ENCODE measurements around the gene ZNF69. TPM values are rescaled to one million over a fixed set of nuclear protein-coding genes. Genes with fewer than 3 reads are reported as not detected.
"Not testable (repeated sequence)": the region's sequence is repeated elsewhere in the genome, so short reads cannot be mapped to it uniquely, and the experiment has no call there.

Gene ZNF69
- total RNA-seq, 1 experiment from 2014 or later: 10.3 TPM

GRCh38 chr19:11902228-11902627 lies 14.6 kb downstream of the ZNF69 start:
- TF ChIP-seq CTCF (IDR thresholded peaks at IDR 0.05; ENCODE audit: unreplicated experiment): no peak
- CTCF ChIA-PET: no interaction called here
- no peak for DNase-seq
- no peaks in the 10 kb centered on the region for H3K27me3 Mint-ChIP-seq (ENCODE audit: unreplicated experiment)
- no TSS peak for BruUV-seq (replicated peaks)
- no peaks in the 10 kb centered on the region for H3K36me3 Mint-ChIP-seq (ENCODE audit: insufficient read depth, unreplicated experiment)
- intact Hi-C loops (cut with micrococcal nuclease; ENCODE audit: unreplicated experiment): no loop called here
- H3K4me1 Mint-ChIP-seq (ENCODE audit: low read depth, unreplicated experiment): no peaks in the 10 kb centered on the region
- peaks cover 9% of the 10 kb centered on the region for H3K9me3 Mint-ChIP-seq (ENCODE audit: low read depth, unreplicated experiment)
- no peak overlapping the region for H3K27ac Mint-ChIP-seq (ENCODE audit: unreplicated experiment)
- H3K4me3 Mint-ChIP-seq (ENCODE audit: low read depth, unreplicated experiment): no peak overlapping the region

- no peak overlapping the region for H3K27ac Mint-ChIP-seq (ENCODE audit: unreplicated experiment)
- CTCF ChIA-PET: no interaction called here
- DNase-seq: no peak
- no peaks in the 10 kb centered on the region for H3K27me3 Mint-ChIP-seq (ENCODE audit: unreplicated experiment)
- TF ChIP-seq CTCF (IDR thresholded peaks at IDR 0.05; ENCODE audit: unreplicated experiment): no peak
- BruUV-seq (replicated peaks): no TSS peak
- peaks cover 11% of the 10 kb centered on the region for H3K9me3 Mint-ChIP-seq (ENCODE audit: low read depth, unreplicated experiment)
- no peaks in the 10 kb centered on the region for H3K4me1 Mint-ChIP-seq (ENCODE audit: low read depth, unreplicated experiment)
- intact Hi-C loops (cut with micrococcal nuclease; ENCODE audit: unreplicated experiment): no loop called here
- H3K4me3 Mint-ChIP-seq (ENCODE audit: low read depth, unreplicated experiment): no peak overlapping the region
- H3K36me3 Mint-ChIP-seq (ENCODE audit: insufficient read depth, unreplicated experiment): peaks cover 4% of the 10 kb centered on the region
Observed at GRCh38 chr19:11905928-11906327, 18.3 kb downstream of the ZNF69 start.

- H3K9me3 Mint-ChIP-seq (ENCODE audit: low read depth, unreplicated experiment); CTCF ChIA-PET; BruUV-seq (replicated peaks); H3K27me3 Mint-ChIP-seq (ENCODE audit: unreplicated experiment); H3K4me1 Mint-ChIP-seq (ENCODE audit: low read depth, unreplicated experiment); H3K4me3 Mint-ChIP-seq (ENCODE audit: low read depth, unreplicated experiment); H3K36me3 Mint-ChIP-seq (ENCODE audit: insufficient read depth, unreplicated experiment); DNase-seq; intact Hi-C loops (cut with micrococcal nuclease; ENCODE audit: unreplicated experiment); H3K27ac Mint-ChIP-seq (ENCODE audit: unreplicated experiment): not testable (repeated sequence)
Observed at GRCh38 chr19:11911937-11912336, 24.4 kb downstream of the ZNF69 start.

GRCh38 chr19:11914417-11915051 lies 27.0 kb downstream of the ZNF69 start:
- intact Hi-C loops (cut with micrococcal nuclease; ENCODE audit: unreplicated experiment); H3K4me1 Mint-ChIP-seq (ENCODE audit: low read depth, unreplicated experiment); H3K9me3 Mint-ChIP-seq (ENCODE audit: low read depth, unreplicated experiment); CTCF ChIA-PET; H3K27ac Mint-ChIP-seq (ENCODE audit: unreplicated experiment); DNase-seq; H3K4me3 Mint-ChIP-seq (ENCODE audit: low read depth, unreplicated experiment); H3K36me3 Mint-ChIP-seq (ENCODE audit: insufficient read depth, unreplicated experiment); H3K27me3 Mint-ChIP-seq (ENCODE audit: unreplicated experiment); BruUV-seq (replicated peaks): not testable (repeated sequence)

- CTCF ChIA-PET: interaction anchor here (0.7 kb wide), 1 partner anchor 42 kb away, joined by 3 read pairs; no protein-coding TSS in a partner anchor
- H3K27ac Mint-ChIP-seq (ENCODE audit: unreplicated experiment): no peak overlapping the region
- intact Hi-C loops (cut with micrococcal nuclease; ENCODE audit: unreplicated experiment): loop anchor here (10.0 kb wide), 1 partner anchor 107 kb away; the partner anchor contains the start of gene ZNF440
- DNase-seq: no peak
- H3K36me3 Mint-ChIP-seq (ENCODE audit: insufficient read depth, unreplicated experiment): peaks cover 37% of the 10 kb centered on the region
- BruUV-seq (replicated peaks): no TSS peak
- no peaks in the 10 kb centered on the region for H3K27me3 Mint-ChIP-seq (ENCODE audit: unreplicated experiment)
- H3K9me3 Mint-ChIP-seq (ENCODE audit: low read depth, unreplicated experiment): peaks cover 6% of the 10 kb centered on the region
- no peak overlapping the region for H3K4me3 Mint-ChIP-seq (ENCODE audit: low read depth, unreplicated experiment)
- TF ChIP-seq CTCF (IDR thresholded peaks at IDR 0.05; ENCODE audit: unreplicated experiment): no peak
- peaks cover 18% of the 10 kb centered on the region for H3K4me1 Mint-ChIP-seq (ENCODE audit: low read depth, unreplicated experiment)
Observed at GRCh38 chr19:11921852-11922495, 34.4 kb downstream of the ZNF69 start.
